NCI-H146 (cell line): Measurements from ENCODE around the gene ABCB6.
"Not testable (repeated sequence)": the region's sequence is repeated elsewhere in the genome, so short reads cannot be mapped to it uniquely, and the experiment has no call there.

Source experiments
- DNase-seq: peaks from one replicate; lab custom pipeline; 2025; lab: John Stamatoyannopoulos, UW

ABCB6 gene

DNA sequence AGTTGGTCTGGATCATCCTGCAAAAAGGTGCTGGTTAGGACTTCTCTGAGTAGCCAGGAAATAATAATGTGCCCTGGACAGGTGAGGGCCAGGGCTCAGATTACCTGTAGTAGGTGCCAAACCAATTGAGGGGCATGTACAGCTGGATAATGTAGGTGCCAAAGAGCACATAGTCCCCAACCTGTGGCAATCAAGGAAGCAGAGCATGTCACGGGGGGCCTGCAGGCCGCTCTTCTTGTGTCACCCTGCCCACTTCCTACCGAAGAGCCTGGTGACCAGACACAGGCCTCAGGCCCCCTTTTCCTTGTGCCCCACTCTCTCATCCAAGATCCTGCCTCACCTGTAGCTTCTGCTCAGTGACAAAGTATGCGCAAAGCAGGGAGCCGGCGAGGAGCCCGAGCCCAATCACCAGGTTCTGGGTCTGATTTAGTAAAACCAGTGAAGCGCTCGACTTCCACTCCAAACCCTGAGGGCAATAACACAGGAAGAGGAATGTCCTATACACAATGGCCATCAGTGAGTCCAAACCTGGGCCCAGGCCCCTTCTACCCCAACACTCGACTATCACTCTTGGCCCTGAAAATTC, 5.2 kb downstream of the ABCB6 start:
- DNase-seq = no peak

- no peak for DNase-seq
These were observed 5.7 kb downstream of the ABCB6 start for GRCh38 chr2:219213026-219213415.

- no peak for DNase-seq
These were observed 7.8 kb downstream of the ABCB6 start for GRCh38 chr2:219210886-219211362.

DNA sequence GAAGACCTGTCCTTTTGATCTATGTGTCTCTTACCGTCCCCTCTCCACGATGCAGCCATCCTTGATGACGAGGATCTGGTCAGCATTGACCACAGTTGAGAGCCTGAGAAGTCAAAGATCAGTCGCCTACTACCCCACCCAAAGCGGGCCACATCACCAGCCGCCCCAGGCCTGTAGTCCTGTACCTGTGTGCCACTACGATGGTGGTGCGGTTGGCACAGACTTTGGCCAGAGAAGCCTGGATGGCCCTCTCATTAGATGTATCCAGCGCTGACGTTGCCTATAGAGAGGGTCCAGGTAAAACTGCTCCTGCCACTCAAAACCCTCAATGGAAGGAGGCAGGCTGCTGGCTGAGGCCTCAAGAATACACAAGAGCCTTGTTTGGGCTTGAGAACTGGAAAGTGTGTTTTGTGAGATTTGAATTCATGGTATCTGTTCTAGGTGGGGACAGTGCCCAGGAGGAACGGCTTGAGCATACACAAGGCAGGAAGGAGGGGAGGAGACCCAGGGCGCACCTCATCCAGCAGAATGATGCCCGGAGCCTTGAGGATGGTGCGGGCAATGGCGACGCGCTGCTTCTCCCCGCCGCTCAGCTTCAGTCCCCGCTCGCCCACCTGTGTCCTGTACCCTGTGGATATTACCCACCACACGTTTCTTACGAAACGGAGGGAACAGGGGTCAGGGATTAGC, 8.4 kb downstream of the ABCB6 start:
- no peak for DNase-seq

- DNase-seq = no peak
These were observed 9.2 kb downstream of the ABCB6 start for GRCh38 chr2:219209236-219210195.

- no peak for DNase-seq
These were observed 10.6 kb downstream of the ABCB6 start for GRCh38 chr2:219207884-219208740.

DNA sequence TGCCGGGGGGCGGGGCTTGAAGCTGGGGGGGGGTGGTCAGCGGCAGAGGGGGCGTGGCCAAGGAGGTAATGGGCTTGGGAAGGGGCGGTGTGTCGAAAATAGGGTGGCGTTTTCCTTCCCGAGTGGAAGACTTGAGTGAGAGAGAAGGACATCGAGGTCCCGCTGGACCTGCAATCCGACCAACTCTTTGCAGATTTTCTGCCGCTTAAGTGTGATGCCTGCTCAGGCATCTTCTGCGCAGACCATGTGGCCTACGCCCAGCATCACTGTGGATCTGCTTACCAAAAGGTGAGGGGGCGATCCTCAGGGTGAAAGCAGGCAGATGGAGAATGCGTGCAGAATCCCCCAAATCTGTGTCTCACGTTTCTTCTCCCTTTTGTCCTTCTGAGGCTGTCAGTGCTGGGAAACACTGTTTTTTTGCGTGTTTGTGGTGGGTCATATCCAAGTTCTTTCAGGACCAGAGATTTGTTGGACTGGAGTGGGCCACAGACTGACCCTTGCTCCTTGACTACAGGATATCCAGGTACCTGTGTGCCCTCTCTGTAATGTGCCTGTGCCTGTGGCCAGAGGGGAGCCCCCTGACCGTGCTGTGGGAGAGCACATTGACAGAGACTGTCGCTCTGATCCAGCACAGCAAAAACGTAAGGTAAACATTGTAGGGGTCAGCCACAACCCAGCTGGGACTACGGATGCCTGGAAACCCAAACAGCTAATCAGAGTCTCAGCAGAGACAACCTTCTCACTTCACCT, 11.4 kb downstream of the ABCB6 start:
- DNase-seq = no peak

GRCh38 chr2:219206328-219207133, 12.2 kb downstream of the ABCB6 start, which contains the start of gene ZFAND2B:
Gene ZFAND2B (plus strand): TSS chr2:219206782. CDS start chr2:219206988, 206 bp downstream.
- peak; percentile 87 for DNase-seq

DNA sequence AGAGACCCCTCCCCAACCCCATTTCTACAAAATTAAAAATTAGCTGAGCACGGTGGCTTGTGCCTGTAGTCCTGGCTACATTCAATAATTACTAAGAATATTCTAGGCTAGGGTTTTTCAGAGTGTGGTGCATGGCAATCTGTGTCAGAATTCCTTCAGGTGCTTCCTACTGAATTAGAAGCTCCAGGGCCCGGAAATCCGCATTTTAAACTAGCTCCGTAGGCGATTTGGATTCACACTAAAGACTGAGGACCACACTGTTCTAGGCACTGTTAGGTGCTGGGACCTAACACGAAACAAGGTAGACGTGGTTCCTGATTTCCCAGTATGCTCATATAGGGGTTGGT, 12.8 kb downstream of the ABCB6 start:
- no peak for DNase-seq

GRCh38 chr2:219205165-219205538, 13.6 kb downstream of the ABCB6 start:
- no peak for DNase-seq

DNA sequence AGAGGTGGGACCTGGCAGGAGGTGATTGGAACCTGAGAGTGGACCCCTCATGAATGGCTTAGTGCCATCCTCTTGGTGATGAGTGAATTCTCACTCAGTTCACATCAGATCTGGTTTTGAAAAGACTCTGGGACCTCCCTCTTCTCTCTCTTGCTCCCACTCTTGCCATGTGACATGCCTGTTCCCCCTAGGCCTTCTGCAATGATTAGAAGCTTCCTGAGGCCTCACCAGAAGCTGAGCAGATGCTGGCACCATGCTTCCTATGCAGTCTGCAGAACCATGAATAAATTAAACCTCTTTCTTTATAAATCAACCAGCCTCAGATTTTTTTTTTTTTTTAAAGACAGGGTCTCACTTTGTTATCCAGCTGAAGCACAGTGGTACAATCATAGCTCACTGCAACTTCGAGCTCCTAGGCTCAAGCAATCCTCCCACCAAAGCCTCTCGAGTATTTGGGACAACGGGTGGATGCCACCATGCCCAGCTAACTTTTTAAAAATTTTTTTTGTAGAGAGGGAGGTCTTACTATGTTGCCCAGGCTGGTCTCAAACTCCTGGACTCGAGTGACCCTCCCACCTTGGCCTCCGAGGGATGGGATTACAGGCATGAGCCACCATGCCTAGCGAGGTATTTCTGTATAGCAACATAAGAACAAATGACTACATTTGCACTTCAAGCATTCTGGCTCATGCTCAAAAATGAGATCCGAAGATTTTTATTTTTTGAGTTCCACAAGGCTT, 14.2 kb downstream of the ABCB6 start:
- DNase-seq = no peak

GRCh38 chr2:219201331-219201730, 17.4 kb downstream of the ABCB6 start:
- not testable (repeated sequence) for DNase-seq

DNA sequence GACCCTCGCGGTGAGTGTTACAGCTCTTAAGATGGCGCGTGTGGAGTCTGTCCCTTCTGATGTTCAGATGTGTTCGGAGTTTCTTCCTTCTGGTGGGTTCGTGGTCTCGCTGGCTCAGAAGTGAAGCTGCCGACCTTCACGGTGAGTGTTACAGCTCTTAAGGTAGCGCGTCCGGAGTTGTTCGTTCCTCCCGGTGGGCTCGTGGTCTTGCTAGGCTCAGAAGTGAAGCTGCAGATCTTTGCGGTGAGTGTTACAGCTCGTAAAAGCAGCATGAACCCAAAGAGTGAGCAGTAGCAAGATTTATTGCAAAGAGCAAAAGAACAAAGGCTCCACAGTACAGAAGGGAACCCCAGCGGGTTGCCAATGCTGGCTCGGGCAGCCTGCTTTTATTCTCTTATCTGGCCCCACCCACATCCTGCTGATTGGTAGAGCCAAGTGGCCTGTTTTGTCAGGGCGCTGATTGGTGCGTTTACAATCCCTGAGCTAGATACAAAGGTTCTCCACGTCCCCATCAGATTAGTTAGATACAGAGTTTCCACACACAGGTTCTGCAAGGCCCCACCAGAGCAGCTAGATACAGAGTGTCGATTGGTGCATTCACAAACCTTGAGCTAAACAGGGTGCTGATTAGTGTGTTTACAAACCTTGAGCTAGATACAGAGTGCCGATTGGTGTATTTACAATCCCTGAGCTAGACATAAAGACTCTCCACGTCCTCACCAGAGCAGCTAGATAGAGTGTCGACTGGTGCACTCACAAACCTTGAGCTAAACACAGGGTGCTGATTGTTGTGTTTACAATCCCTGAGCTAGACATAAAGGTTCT, 18.0 kb downstream of the ABCB6 start:
- DNase-seq = not testable (repeated sequence)

DNA sequence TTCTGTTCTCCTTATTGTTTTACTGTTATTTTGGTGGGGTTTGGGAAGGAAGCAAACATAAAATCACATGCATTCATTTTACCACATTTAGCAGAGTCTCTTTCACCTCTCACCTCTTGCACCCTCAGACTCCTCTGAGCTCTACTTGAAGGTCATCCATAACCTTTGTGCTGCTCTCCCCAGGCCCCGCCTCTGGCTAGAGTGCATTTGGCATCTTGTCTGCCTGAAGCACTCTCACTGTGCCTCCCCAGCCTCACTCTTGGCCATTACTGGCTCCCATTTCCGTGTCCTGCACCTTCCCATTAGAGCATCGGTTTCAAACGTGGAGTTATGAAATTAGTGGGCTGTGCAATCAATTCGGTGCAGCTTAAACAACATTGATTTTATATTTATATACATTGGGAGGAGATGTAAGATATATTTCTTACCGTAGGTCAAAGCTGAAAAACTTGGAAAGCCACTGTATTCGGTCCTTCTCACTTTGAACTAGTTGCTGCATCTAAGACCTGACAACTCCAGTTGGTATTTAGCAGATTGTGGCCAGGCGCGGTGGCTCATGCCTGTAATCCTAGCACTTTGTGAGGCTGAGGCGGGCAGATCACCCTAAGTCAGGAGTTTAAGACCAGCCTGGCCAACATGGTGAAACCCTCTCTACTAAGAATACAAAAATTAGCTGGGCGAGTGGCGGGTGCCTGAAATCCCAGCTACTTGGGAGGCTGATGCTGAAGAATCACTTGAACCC, 19.1 kb downstream of the ABCB6 start:
- no peak for DNase-seq

- DNase-seq = no peak
These were observed 19.8 kb downstream of the ABCB6 start for GRCh38 chr2:219198974-219199373.

DNA sequence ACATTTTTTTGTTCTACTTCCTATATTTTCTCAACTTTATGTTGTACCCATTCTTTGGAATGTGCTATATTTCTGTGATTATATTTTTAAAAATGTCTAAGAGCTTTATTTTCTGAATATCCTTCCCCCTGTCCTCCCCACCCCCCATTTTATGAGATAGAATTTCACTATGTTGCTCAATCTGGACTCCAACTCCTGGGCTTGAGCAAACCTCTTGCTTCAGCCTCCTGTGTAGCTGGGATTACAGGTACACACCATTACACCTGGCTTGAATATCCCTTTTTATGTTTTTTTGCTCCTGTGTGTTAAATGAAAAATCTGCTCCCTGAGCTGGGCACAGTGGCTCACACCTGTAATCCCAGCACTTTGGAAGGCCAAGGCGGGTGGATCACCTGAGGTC, 21.4 kb downstream of the ABCB6 start:
- DNase-seq = no peak

- DNase-seq = no peak
These were observed 31.9 kb downstream of the ABCB6 start for GRCh38 chr2:219186754-219187456.
